GM12878 (cell line): ENCODE data around the gene ARHGAP26.

Experiments used
- CTCF ChIP-seq, 3 experiments: IDR thresholded peaks in 2 of 3; conservative IDR thresholded peaks in 1 of 3; 2 replicates each; pipeline ENCODE4 v1.5.1; 2011; ENCODE audit warnings: low read depth in 3 of 3, low read length in 3 of 3, mild to moderate bottlenecking in 3 of 3, control low read depth in 2 of 3, moderate library complexity in 2 of 3, inconsistent platforms in 1 of 3, mixed read lengths in 1 of 3; ENCODE audit not compliant: control insufficient read depth in 2 of 3, insufficient read depth in 1 of 3; ENCODE audit errors: extremely low read depth in 1 of 3
- POLR2AphosphoS2 ChIP-seq: IDR thresholded peaks from 2 replicates; pipeline ENCODE4 v1.6.1; 2011; ENCODE audit warnings: low read depth, mild to moderate bottlenecking, low read length, improper control_type of control experiment, moderate library complexity
- POLR2AphosphoS5 ChIP-seq: IDR thresholded peaks from 2 replicates; pipeline ENCODE4 v1.6.1; 2011; ENCODE audit warnings: mild to moderate bottlenecking, low read length, inconsistent platforms
- RAD21 ChIP-seq: IDR thresholded peaks from 2 replicates; pipeline ENCODE4 v1.6.1; 2011; ENCODE audit warnings: mild to moderate bottlenecking, low read depth, low read length, moderate library complexity; ENCODE audit not compliant: insufficient read depth
- REST ChIP-seq: IDR thresholded peaks from 2 replicates; pipeline ENCODE4 v1.6.1; 2012; ENCODE audit warnings: mild to moderate bottlenecking, low read depth, low read length
- TARDBP ChIP-seq: IDR thresholded peaks from 2 replicates; pipeline ENCODE4 v1.6.1; 2016; ENCODE audit warnings: borderline replicate concordance
- ZBTB33 ChIP-seq: fragments of 450-650 bp; IDR thresholded peaks from 2 replicates; pipeline ENCODE4 v1.6.1; 2017; ENCODE audit warnings: mild to moderate bottlenecking

GRCh38 chr5:143117821-143118220 lies 347.6 kb downstream of the ARHGAP26 start:
- TF ChIP-seq REST: no peak
- TF ChIP-seq POLR2AphosphoS5: no peak
- no peak for TF ChIP-seq ZBTB33
- no peak for TF ChIP-seq POLR2AphosphoS2
- TF ChIP-seq CTCF (IDR thresholded peaks at IDR 0.05 in 2 of 3, conservative IDR thresholded peaks at IDR 0.05 in 1 of 3; ENCODE audit: control insufficient read depth in 2 of 3, extremely low read depth in 1 of 3, insufficient read depth in 1 of 3, low read depth in 3 of 3, low read length in 3 of 3): no peak
- TF ChIP-seq TARDBP: no peak
- no peak for TF ChIP-seq RAD21
